DND-41 (cell line): ENCODE data around the gene TMEM121.
A peak's percentile ranks its signal among the peaks of the same experiment; 100 is the strongest.

Source experiments
- ATAC-seq: fragments of 200-7000 bp; cut with Tn5 transposase; 3 replicates; pipeline ENCODE4 v1.9.1; 2021; ENCODE audit warnings: low read depth; ENCODE audit not compliant: insufficient read depth
- DNase-seq: peaks from one replicate; pipeline ENCODE4 v3.0.0-alpha.2; 2020
- H2AFZ ChIP-seq: 2 replicates; pipeline ENCODE4 v1.6.0; 2012; ENCODE audit warnings: low read depth, low read length
- H3K27ac ChIP-seq: 2 replicates; pipeline ENCODE4 v1.5.1; 2012; ENCODE audit warnings: low read length, inconsistent platforms
- H3K27me3 ChIP-seq: fragments of 200-600 bp; sonication (generic); 2 replicates; pipeline ENCODE4 v1.6.0; 2012; ENCODE audit warnings: low read length, mild to moderate bottlenecking, inconsistent platforms; ENCODE audit not compliant: insufficient read depth, poor library complexity
- H3K36me3 ChIP-seq: 2 replicates; pipeline ENCODE4 v1.5.1; 2012; ENCODE audit warnings: low read length, inconsistent platforms; ENCODE audit not compliant: insufficient read depth
- H3K4me1 ChIP-seq: 2 replicates; pipeline ENCODE4 v1.5.1; 2012; ENCODE audit warnings: mild to moderate bottlenecking, low read length; ENCODE audit not compliant: insufficient read depth
- H3K4me2 ChIP-seq: 2 replicates; pipeline ENCODE4 v1.6.0; 2012; ENCODE audit warnings: mild to moderate bottlenecking, moderate library complexity, low read length, inconsistent platforms; ENCODE audit not compliant: insufficient read depth
- H3K4me3 ChIP-seq, 2 experiments: fragments of 200-600 bp in 1 of 2; shearing (Covaris generic) in 1 of 2; 2 replicates each; pipeline ENCODE4 v1.5.1; 2012 to 2016; ENCODE audit warnings: inconsistent platforms in 2 of 2, low read length in 2 of 2, mild to moderate bottlenecking in 2 of 2, low read depth in 1 of 2, moderate library complexity in 1 of 2
- H3K79me2 ChIP-seq: 2 replicates; pipeline ENCODE4 v1.6.0; 2012; ENCODE audit warnings: low read length, inconsistent platforms; ENCODE audit not compliant: insufficient read depth
- H3K9ac ChIP-seq: 2 replicates; pipeline ENCODE4 v1.6.0; 2012; ENCODE audit warnings: low read depth, mild to moderate bottlenecking, inconsistent platforms, low read length, moderate library complexity
- H3K9me3 ChIP-seq: 2 replicates; pipeline ENCODE4 v1.5.1; 2012; ENCODE audit warnings: low read length, moderate library complexity, mild to moderate bottlenecking, inconsistent platforms; ENCODE audit not compliant: insufficient read depth, severe bottlenecking
- H4K20me1 ChIP-seq: 2 replicates; pipeline ENCODE4 v1.6.0; 2012; ENCODE audit warnings: low read length; ENCODE audit not compliant: insufficient read depth
- EZH2 ChIP-seq: IDR thresholded peaks from 3 replicates; pipeline ENCODE4 v1.6.1; 2012; ENCODE audit warnings: borderline replicate concordance, low read depth, mild to moderate bottlenecking, moderate library complexity, low read length, inconsistent platforms; ENCODE audit not compliant: severe bottlenecking
- TF ChIP-seq, protein P1 (sequence below): IDR thresholded peaks from 2 replicates; pipeline ENCODE4 v1.5.1; 2012; ENCODE audit warnings: borderline replicate concordance, low read length, moderate library complexity, mild to moderate bottlenecking; ENCODE audit not compliant: poor library complexity, severe bottlenecking; ENCODE audit errors: extremely low read depth

The TMEM121 gene

DNA sequence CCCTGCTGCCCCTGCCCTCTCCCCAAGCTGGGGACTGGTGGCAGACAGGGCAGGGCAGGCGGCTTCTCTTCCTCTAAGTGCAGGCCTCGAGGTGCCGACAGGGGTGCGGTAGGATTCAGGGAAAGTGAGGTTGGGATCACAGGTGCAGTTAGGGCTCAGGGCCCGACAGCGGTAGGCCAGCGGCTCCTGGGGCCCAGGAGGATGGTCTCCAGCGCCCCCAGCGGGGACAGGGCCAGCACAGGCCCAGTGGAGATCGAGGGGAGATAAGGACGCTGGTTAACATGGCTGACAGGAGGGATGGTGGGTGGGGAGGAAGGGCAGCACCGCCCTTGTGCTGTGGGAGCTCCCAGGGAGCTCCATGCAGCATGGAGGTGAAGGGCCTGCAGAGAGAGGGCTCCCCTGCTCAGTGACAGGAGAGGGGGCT, 40.6 kb upstream of the TMEM121 start:
- Histone ChIP-seq H3K27me3 (peaks cover 5% of the 10 kb centered on the region), H3K4me3 (no peak overlapping the region), H4K20me1 (peaks cover 6% of the 10 kb centered on the region), H2AFZ (no peak overlapping the region), H3K4me2 (no peak overlapping the region), H3K79me2 (no peaks in the 10 kb centered on the region), H3K9me3 (no peaks in the 10 kb centered on the region), H3K27ac (no peak overlapping the region), H3K36me3 (no peaks in the 10 kb centered on the region), H3K9ac (no peak overlapping the region), H3K4me1 (peaks cover 46% of the 10 kb centered on the region)
- no peak for ATAC-seq
- TF ChIP-seq, protein P1, sequence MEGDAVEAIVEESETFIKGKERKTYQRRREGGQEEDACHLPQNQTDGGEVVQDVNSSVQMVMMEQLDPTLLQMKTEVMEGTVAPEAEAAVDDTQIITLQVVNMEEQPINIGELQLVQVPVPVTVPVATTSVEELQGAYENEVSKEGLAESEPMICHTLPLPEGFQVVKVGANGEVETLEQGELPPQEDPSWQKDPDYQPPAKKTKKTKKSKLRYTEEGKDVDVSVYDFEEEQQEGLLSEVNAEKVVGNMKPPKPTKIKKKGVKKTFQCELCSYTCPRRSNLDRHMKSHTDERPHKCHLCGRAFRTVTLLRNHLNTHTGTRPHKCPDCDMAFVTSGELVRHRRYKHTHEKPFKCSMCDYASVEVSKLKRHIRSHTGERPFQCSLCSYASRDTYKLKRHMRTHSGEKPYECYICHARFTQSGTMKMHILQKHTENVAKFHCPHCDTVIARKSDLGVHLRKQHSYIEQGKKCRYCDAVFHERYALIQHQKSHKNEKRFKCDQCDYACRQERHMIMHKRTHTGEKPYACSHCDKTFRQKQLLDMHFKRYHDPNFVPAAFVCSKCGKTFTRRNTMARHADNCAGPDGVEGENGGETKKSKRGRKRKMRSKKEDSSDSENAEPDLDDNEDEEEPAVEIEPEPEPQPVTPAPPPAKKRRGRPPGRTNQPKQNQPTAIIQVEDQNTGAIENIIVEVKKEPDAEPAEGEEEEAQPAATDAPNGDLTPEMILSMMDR: no peak
- TF ChIP-seq EZH2: no peak
- DNase-seq: peak; percentile 39

- peaks cover under 1% of the 10 kb centered on the region for H3K27me3 ChIP-seq
- H2AFZ ChIP-seq: no peak within 1 kb of the TSS
These were observed 40.0 kb upstream of the TMEM121 start, which contains the start of gene CRIP1 for GRCh38 chr14:105486163-105486973. Gene CRIP1 (plus strand): TSS chr14:105486886. CDS start chr14:105487260, 374 bp downstream.

DNA sequence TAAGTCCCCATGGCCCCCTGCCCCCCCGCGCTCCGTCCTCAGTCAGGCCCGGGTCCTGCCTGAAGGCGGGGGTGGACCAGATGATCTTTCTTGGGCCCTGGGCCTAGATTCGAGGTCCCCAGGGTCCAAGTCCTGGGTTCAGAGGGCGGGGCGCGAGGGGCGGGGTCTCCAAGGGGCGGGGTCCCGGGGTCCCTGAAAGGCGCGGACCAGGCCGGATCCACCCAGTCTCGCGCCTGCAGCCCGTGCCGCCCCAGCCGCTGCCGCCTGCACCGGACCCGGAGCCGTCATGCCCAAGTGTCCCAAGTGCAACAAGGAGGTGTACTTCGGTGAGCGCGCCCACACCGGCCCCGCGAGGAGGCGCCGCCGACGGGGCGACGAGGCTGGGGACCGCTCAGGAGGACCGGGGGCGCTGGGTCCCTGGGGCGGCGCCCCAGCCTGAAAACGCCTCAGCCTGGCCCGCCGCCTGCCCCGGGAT, 39.4 kb upstream of the TMEM121 start:
- Histone ChIP-seq H3K9me3 (no peaks in the 10 kb centered on the region), H3K27me3 (no peaks in the 10 kb centered on the region), H3K4me1 (peaks cover 40% of the 10 kb centered on the region), H3K4me2 (peak overlapping the region; percentile 47), H2AFZ (no peak overlapping the region), H3K27ac (no peak overlapping the region), H3K9ac (no peak overlapping the region; the same call in 1 of the 2 replicates), H3K36me3 (peaks cover 4% of the 10 kb centered on the region), H4K20me1 (peaks cover 9% of the 10 kb centered on the region), H3K79me2 (peaks cover 4% of the 10 kb centered on the region), H3K4me3 (no peak overlapping the region)
- DNase-seq: no peak
- TF ChIP-seq EZH2: no peak
- TF ChIP-seq, protein P1: no peak
- no peak for ATAC-seq

More at GRCh38 chr14:105486163-105486973, 40.0 kb upstream of the TMEM121 start, which contains the start of gene CRIP1:
- Histone ChIP-seq H3K9ac (peak within 1 kb of the TSS; percentile 30; the same call in 1 of the 2 replicates), H3K27ac (no peak within 1 kb of the TSS), H3K9me3 (no peaks in the 10 kb centered on the region), H3K4me3 (no peak within 1 kb of the TSS), H3K4me2 (peak within 1 kb of the TSS; percentile 47), H3K36me3 (no peaks in the 10 kb centered on the region; the same call in 1 of the 2 replicates), H4K20me1 (peaks cover 6% of the 10 kb centered on the region), H3K79me2 (no peaks in the 10 kb centered on the region; the same call in 1 of the 2 replicates), H3K4me1 (peaks cover 40% of the 10 kb centered on the region)
- ATAC-seq (no peak), DNase-seq (no peak)
- TF ChIP-seq EZH2: no peak
- TF ChIP-seq, protein P1: no peak
